Lung (tissue), 12 donors: ENCODE data around the gene SRPRB. TPM values are rescaled to one million over a fixed set of nuclear protein-coding genes. Genes with fewer than 3 reads are reported as not detected.

Experiments
- ATAC-seq: fragments of 200-7000 bp; cut with Tn5 transposase; one replicate; pipeline ENCODE4 v1.9.1; 2020; ENCODE audit warnings: moderate number of reproducible peaks; ENCODE audit not compliant: insufficient read depth, low FRiP score
- DNase-seq, 3 donors: peaks; one replicate each; pipeline ENCODE4 v3.0.0-alpha.2; 2013 to 2017
- H3K27ac ChIP-seq, 2 donors: one replicate each; pipeline ENCODE4 v1.5.1; 2013; ENCODE audit warnings: mild to moderate bottlenecking in 2 of 2, moderate library complexity in 2 of 2, control low read depth in 1 of 2, inconsistent platforms in 1 of 2, low read depth in 1 of 2, low read length in 1 of 2
- H3K27me3 ChIP-seq, 3 donors: one replicate each; pipeline ENCODE4 v1.5.1; 2013; ENCODE audit warnings: low read length in 2 of 3; ENCODE audit not compliant: control insufficient read depth in 3 of 3, insufficient read depth in 3 of 3
- H3K36me3 ChIP-seq, 4 donors: one replicate each; pipeline ENCODE4 v1.5.1; 2013; ENCODE audit warnings: low read length in 4 of 4, mild to moderate bottlenecking in 1 of 4, moderate library complexity in 1 of 4; ENCODE audit not compliant: control insufficient read depth in 4 of 4, insufficient read depth in 4 of 4
- H3K4me1 ChIP-seq, 5 donors: one replicate each; pipeline ENCODE4 v1.5.1; 2013; ENCODE audit warnings: low read length in 5 of 5, mild to moderate bottlenecking in 2 of 5, moderate library complexity in 1 of 5; ENCODE audit not compliant: control insufficient read depth in 5 of 5, insufficient read depth in 5 of 5
- H3K4me3 ChIP-seq: one replicate; pipeline ENCODE4 v1.5.1; 2013; ENCODE audit warnings: mild to moderate bottlenecking, control low read depth, moderate library complexity
- H3K9ac ChIP-seq, 2 donors: one replicate each; pipeline ENCODE4 v1.5.1; 2013; ENCODE audit warnings: low read length in 2 of 2, control low read depth in 1 of 2; ENCODE audit not compliant: insufficient read depth in 1 of 2
- H3K9me3 ChIP-seq, 4 donors: one replicate each; pipeline ENCODE4 v1.5.1; 2013; ENCODE audit warnings: low read length in 3 of 4, mild to moderate bottlenecking in 1 of 4, moderate library complexity in 1 of 4; ENCODE audit not compliant: control insufficient read depth in 4 of 4, insufficient read depth in 3 of 4
- CTCF ChIP-seq: IDR thresholded peaks from 2 replicates; pipeline ENCODE4 v1.5.1; 2012; ENCODE audit warnings: mild to moderate bottlenecking; ENCODE audit errors: control extremely low read depth, extremely low read depth
- WGBS, 2 donors: extraction: QIAGEN DNeasy Blood & Tissue Kit; methylation state at CpG; one replicate each; pipeline ENCODE4 v1.1.7; 2013; 5-methylcytosine and 5-hydroxymethylcytosine counted together
- polyA plus RNA-seq, 2 donors: library from polyadenylated mRNA; stranded (reverse); fragments of 200-250 nt; gene quantifications; one replicate each; pipeline ENCODE4 v1.2.1, GENCODE V29; 2013
- total RNA-seq, 2 donors: library from RNA; depleted of rRNA in 1 of 2; stranded (reverse); fragments of >200 nt in 1 of 2; gene quantifications; one replicate each; pipeline ENCODE4 v1.2.1, GENCODE V29; 2014 to 2021
- donor health status: control.
- donor health status: control.
- donor health status: Bipolar disorder and iron deficiency.
- donor health status: healthy.
- donor health status: DM: yes; HTN: yes; CAD: no.

The SRPRB gene
- total and polyA plus RNA-seq, 4 donors: 20.3 to 82.4 (median 39.3) TPM

DNA sequence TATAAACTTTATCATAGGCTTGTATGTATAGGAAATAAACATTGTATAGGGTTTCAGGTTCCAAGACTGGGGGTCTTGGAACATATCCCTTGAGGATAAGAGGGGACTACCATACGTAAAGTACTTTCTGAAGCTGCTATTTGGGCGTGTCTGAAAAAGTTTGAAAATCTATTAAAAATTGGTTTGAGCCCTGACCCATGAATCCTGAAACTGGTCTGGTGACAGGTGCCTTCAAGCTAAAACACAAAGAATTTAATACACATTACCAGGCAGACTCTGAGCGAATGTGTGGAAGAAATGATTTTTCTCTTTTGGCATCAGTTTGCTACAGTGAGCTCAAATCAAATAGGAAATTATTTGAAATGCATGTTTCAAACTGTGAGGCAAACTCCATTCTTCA is 43.1 kb upstream of the SRPRB start:
- ATAC-seq: no peak
- WGBS, 2 donors: 79 to 94% methylated on average over 3 of the region's 3 CpGs
- no peak overlapping the region for H3K9ac ChIP-seq

GRCh38 chr3:133763797-133764683 is 41.6 kb upstream of the SRPRB start:
- H3K27me3 ChIP-seq: no peaks in the 10 kb centered on the region

More for the DNA sequence above, 43.1 kb upstream of the SRPRB start:
- no peaks in the 10 kb centered on the region for H3K9me3 ChIP-seq
- no peak overlapping the region for H3K4me3 ChIP-seq
- H3K4me1 ChIP-seq: peaks cover 0 to 9% (median 0%) of the 10 kb centered on the region in 5 donors
- H3K27ac ChIP-seq: no peak overlapping the region
- H3K36me3 ChIP-seq: no peaks in the 10 kb centered on the region
- DNase-seq: no peak
- H3K27me3 ChIP-seq: no peaks in the 10 kb centered on the region
- TF ChIP-seq CTCF: no peak

DNA sequence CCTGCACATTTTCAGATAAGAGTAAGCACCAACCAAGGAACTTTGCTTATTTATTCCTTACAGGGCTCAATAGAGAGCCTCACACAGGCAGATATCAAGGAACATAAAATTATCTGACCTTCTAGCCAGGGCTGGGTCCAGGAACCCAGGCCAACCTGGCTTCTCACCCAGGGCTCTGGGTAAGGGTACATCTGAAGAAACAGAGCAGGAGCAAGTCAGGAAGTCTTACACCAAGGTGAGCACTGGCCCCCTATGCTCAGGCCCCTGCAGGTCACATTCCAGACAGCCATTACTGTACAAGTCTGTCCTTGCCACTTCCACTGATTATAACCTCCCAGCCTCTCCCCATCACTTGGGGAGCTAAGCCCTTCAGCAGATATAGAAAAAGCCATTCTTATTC is 40.4 kb upstream of the SRPRB start:
- H3K4me1 ChIP-seq: peaks cover 0 to 9% (median 0%) of the 10 kb centered on the region in 5 donors
- H3K9me3 ChIP-seq: no peaks in the 10 kb centered on the region
- DNase-seq (no peak), ATAC-seq (no peak)
- no peaks in the 10 kb centered on the region for H3K36me3 ChIP-seq
- H3K27me3 ChIP-seq: no peaks in the 10 kb centered on the region
- H3K27ac ChIP-seq: no peak overlapping the region
- no peak overlapping the region for H3K4me3 ChIP-seq
- no peak overlapping the region for H3K9ac ChIP-seq
- no peak for TF ChIP-seq CTCF

More at GRCh38 chr3:133763797-133764683, 41.6 kb upstream of the SRPRB start:
- H3K27ac ChIP-seq: no peak overlapping the region
- H3K36me3 ChIP-seq: no peaks in the 10 kb centered on the region
- no peaks in the 10 kb centered on the region for H3K9me3 ChIP-seq
- WGBS, 2 donors: 71 to 78% methylated on average over 6 of the region's 6 CpGs
- DNase-seq (peak; percentile 88 to 95 (median 94)), ATAC-seq (no peak)
- H3K4me3 ChIP-seq: no peak overlapping the region
- H3K4me1 ChIP-seq: peaks cover 0 to 9% (median 0%) of the 10 kb centered on the region in 5 donors
- TF ChIP-seq CTCF: no peak
- no peak overlapping the region for H3K9ac ChIP-seq
